Measurements from ENCODE around the gene ZNF668. TPM values are rescaled to one million over a fixed set of nuclear protein-coding genes. Genes with fewer than 3 reads are reported as not detected.

ZNF668 gene
- total RNA-seq, 1 experiment from 2014 or later, result 21.5 TPM

- no peaks in the 10 kb centered on the region; the same call in 1 of the 2 replicates for H3K36me3 ChIP-seq (ENCODE audit: control insufficient read depth, insufficient read depth, low read length)
- in situ Hi-C loops (cut with HindIII; ENCODE audit: low pct_unique_long_range_greater_than_20kb, low sequenced_read_pairs) (no loop called here), intact Hi-C loops (cut with micrococcal nuclease; ENCODE audit: unreplicated experiment) (no loop called here)
- H3K4me1 ChIP-seq (ENCODE audit: control insufficient read depth, insufficient read depth, low read length), result peaks cover 17% of the 10 kb centered on the region
- ATAC-seq (no peak), DNase-seq (ENCODE audit: low read depth, low spot score) (no peak)
- ChIA-PET POLR2A (no interaction called here), CTCF (interaction anchor here (0.6 kb wide), 2 partner anchors 31 to 331 kb away, joined by 3 to 5 read pairs; no protein-coding TSS in a partner anchor)
- H3K4me3 ChIP-seq (ENCODE audit: low read depth in 2 of 2, low read length in 2 of 2), result no peak overlapping the region
- no peaks in the 10 kb centered on the region for H3K9me3 ChIP-seq (ENCODE audit: control insufficient read depth, insufficient read depth, low read depth, low read length)
- no TSS peak for BruUV-seq (replicated peaks)
- TF ChIP-seq TCF7L2 (IDR thresholded peaks at IDR 0.05; ENCODE audit: low read depth, low read length) (no peak), CTCF (IDR thresholded peaks at IDR 0.05) (no peak), SIN3A (IDR thresholded peaks at IDR 0.05; ENCODE audit: borderline replicate concordance, insufficient read depth, low read depth, low read length) (no peak), POLR2AphosphoS5 (IDR thresholded peaks at IDR 0.05; ENCODE audit: low read depth, low read length) (no peak), REST (IDR thresholded peaks at IDR 0.05; ENCODE audit: insufficient read depth in 1 of 2, low read depth in 2 of 2, low read length in 1 of 2) (no peak)
- no peaks in the 10 kb centered on the region for H3K27me3 ChIP-seq (ENCODE audit: control insufficient read depth, insufficient read depth, low read length)
- no peak overlapping the region; the same call in 1 of the 2 replicates for H3K27ac ChIP-seq (ENCODE audit: low read length)
These were observed 38.7 kb upstream of the ZNF668 start for GRCh38 chr16:31112711-31113110.

- Histone ChIP-seq H3K9me3 (ENCODE audit: control insufficient read depth, insufficient read depth, low read depth, low read length) (no peaks in the 10 kb centered on the region), H3K4me1 (ENCODE audit: control insufficient read depth, insufficient read depth, low read length) (peaks cover 19% of the 10 kb centered on the region), H3K27me3 (ENCODE audit: control insufficient read depth, insufficient read depth, low read length) (no peaks in the 10 kb centered on the region), H3K36me3 (ENCODE audit: control insufficient read depth, insufficient read depth, low read length) (no peaks in the 10 kb centered on the region; the same call in 1 of the 2 replicates), H3K27ac (ENCODE audit: low read length) (no peak overlapping the region), H3K4me3 (ENCODE audit: low read depth in 2 of 2, low read length in 2 of 2) (no peak overlapping the region)
- DNase-seq (ENCODE audit: low read depth, low spot score), result no peak
- TF ChIP-seq POLR2AphosphoS5 (IDR thresholded peaks at IDR 0.05; ENCODE audit: low read depth, low read length) (no peak), TCF7L2 (IDR thresholded peaks at IDR 0.05; ENCODE audit: low read depth, low read length) (no peak), REST (IDR thresholded peaks at IDR 0.05; ENCODE audit: insufficient read depth in 1 of 2, low read depth in 2 of 2, low read length in 1 of 2) (no peak), SIN3A (IDR thresholded peaks at IDR 0.05; ENCODE audit: borderline replicate concordance, insufficient read depth, low read depth, low read length) (no peak), CTCF (IDR thresholded peaks at IDR 0.05) (no peak)
- ChIA-PET CTCF (interaction anchor here (0.6 kb wide), 2 partner anchors 30 to 332 kb away, joined by 3 to 5 read pairs; no protein-coding TSS in a partner anchor), POLR2A (no interaction called here)
- no peak for ATAC-seq
- BruUV-seq (replicated peaks), result no TSS peak
- in situ Hi-C loops (cut with HindIII; ENCODE audit: low pct_unique_long_range_greater_than_20kb, low sequenced_read_pairs) (no loop called here), intact Hi-C loops (cut with micrococcal nuclease; ENCODE audit: unreplicated experiment) (no loop called here)
These were observed 37.9 kb upstream of the ZNF668 start for GRCh38 chr16:31111881-31112466.

All from Panc1 (cell line).